Measurements from ENCODE around the gene MYBPHL.

DNA sequence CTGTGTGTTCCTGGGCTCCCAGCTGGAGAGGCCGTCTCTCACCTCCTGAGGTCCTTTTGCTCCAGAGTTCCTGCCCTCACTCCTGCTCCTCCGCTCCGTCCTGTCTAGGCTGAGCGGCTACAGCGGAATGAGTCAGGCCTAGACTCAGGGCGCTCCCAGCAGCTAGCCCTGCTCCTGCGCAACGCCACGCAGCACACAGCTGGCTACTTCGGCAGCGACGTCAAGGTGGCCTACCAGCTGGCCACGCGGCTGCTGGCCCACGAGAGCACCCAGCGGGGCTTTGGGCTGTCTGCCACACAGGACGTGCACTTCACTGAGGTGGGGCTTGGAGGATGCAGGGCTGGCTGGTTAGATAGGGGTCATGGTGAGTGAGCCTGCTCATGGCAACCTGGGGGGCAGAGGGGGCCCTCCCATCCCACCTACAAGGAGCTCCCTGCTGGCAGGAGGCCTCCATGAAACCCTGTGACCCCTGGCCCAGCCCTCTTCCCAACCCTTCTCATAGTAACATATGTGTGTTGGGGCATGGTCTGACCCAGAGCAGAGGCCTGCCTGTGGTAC is 39.0 kb downstream of the MYBPHL start:
- TF ChIP-seq CTCF (IDR thresholded peaks at IDR 0.05) (no peak), POLR2A (IDR thresholded peaks at IDR 0.05) (no peak)
